Left ventricle myocardium inferior (tissue), 1 donor: Measurements from ENCODE around the gene VPS13A. TPM values are rescaled to one million over a fixed set of nuclear protein-coding genes. Genes with fewer than 3 reads are reported as not detected.
"Not testable (repeated sequence)": the region's sequence is repeated elsewhere in the genome, so short reads cannot be mapped to it uniquely, and the experiment has no call there.

Experiments used
- DNase-seq: peaks from one replicate; pipeline ENCODE4 v3.0.0-alpha.2; 2020
- H3K27ac ChIP-seq: fragments of 200-600 bp; replicated peaks from 2 replicates; pipeline ENCODE4 v1.8.0; 2021
- H3K27me3 ChIP-seq: fragments of 200-600 bp; 2 replicates; pipeline ENCODE4 v1.8.0; 2021; ENCODE audit warnings: low read depth
- H3K36me3 ChIP-seq: fragments of 200-600 bp; 2 replicates; pipeline ENCODE4 v1.8.0; 2021
- H3K4me1 ChIP-seq: fragments of 200-600 bp; 2 replicates; pipeline ENCODE4 v1.8.0; 2021
- H3K4me3 ChIP-seq: fragments of 200-600 bp; 2 replicates; pipeline ENCODE4 v1.8.0; 2021; ENCODE audit warnings: mild to moderate bottlenecking, moderate library complexity
- H3K9me3 ChIP-seq: fragments of 200-600 bp; replicated peaks from 2 replicates; pipeline ENCODE4 v1.8.0; 2021
- intact Hi-C: fragments of 100-400 bp; cut with micrococcal nuclease; formaldehyde crosslinking; loops from one replicate; pipeline ENCODE4 v1.11.0; 2022
- total RNA-seq: library from RNA; stranded (reverse); fragmentation: NEBNext Ultra II Directional; extraction: Animal tissue kit (Norgen Biotek cat#: 25700); gene quantifications from one replicate; pipeline ENCODE4 v1.2.1, GENCODE V29; 2021
- TF ChIP-seq, protein P1 (sequence below): fragments of 200-600 bp; IDR thresholded peaks from 2 replicates; pipeline ENCODE4 v1.8.0; 2021; ENCODE audit warnings: antibody characterized with exemption, mild to moderate bottlenecking, borderline replicate concordance
- donor health status: DM: no; HTN: yes; CAD: no; lungs with severe emphysema.

Gene VPS13A
- total RNA-seq, 1 donor from 2014 or later, result 32.5 TPM

DNA sequence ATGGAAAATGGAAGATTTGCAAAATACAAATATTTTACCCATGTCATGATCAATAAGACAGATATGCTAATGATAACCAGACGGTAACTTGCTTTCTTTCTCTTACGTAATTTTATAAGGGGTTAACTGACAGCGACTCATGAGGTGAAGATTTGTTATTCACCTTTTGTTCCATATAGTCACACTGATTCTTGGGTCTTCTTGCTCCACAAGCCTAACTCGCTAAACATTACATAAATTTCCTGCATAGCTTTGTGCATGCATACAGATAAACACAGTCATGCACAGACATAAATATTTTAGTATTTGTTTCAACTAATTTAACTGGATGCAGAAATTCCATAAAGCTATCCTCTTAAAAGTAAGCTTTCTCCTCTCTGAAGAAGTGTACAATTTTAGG lies 225.9 kb downstream of the VPS13A start:
- intact Hi-C loops, result no loop called here
- TF ChIP-seq, protein P1, sequence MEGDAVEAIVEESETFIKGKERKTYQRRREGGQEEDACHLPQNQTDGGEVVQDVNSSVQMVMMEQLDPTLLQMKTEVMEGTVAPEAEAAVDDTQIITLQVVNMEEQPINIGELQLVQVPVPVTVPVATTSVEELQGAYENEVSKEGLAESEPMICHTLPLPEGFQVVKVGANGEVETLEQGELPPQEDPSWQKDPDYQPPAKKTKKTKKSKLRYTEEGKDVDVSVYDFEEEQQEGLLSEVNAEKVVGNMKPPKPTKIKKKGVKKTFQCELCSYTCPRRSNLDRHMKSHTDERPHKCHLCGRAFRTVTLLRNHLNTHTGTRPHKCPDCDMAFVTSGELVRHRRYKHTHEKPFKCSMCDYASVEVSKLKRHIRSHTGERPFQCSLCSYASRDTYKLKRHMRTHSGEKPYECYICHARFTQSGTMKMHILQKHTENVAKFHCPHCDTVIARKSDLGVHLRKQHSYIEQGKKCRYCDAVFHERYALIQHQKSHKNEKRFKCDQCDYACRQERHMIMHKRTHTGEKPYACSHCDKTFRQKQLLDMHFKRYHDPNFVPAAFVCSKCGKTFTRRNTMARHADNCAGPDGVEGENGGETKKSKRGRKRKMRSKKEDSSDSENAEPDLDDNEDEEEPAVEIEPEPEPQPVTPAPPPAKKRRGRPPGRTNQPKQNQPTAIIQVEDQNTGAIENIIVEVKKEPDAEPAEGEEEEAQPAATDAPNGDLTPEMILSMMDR, result no peak
- no peaks in the 10 kb centered on the region for H3K4me1 ChIP-seq
- H3K4me3 ChIP-seq, result no peak overlapping the region
- H3K27ac ChIP-seq, result no peak overlapping the region
- no peak for DNase-seq
- no peaks in the 10 kb centered on the region for H3K9me3 ChIP-seq
- no peaks in the 10 kb centered on the region for H3K27me3 ChIP-seq
- H3K36me3 ChIP-seq, result peaks cover 40% of the 10 kb centered on the region

DNA sequence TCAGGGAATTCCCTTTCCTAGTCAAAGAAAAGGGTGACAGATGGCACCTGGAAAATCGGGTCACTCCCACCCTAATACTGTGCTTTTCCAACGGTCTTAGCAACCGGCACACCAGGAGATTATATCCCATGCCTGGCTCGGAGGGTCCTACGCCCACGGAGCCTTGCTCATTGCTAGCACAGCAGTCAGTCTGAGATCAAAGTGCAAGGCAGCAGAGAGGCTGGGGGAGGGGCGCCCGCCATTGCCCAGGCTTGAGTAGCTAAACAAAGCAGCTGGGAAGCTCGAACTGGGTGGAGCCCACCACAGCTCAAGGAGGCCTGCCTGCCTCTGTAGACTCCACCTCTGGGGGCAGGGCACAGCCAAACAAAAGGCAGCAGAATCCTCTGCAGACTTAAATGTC lies 231.2 kb downstream of the VPS13A start:
- H3K27ac ChIP-seq, H3K27me3 ChIP-seq, H3K4me1 ChIP-seq, H3K4me3 ChIP-seq, intact Hi-C loops, H3K9me3 ChIP-seq, DNase-seq: not testable (repeated sequence)
- peaks cover 47% of the 10 kb centered on the region for H3K36me3 ChIP-seq

DNA sequence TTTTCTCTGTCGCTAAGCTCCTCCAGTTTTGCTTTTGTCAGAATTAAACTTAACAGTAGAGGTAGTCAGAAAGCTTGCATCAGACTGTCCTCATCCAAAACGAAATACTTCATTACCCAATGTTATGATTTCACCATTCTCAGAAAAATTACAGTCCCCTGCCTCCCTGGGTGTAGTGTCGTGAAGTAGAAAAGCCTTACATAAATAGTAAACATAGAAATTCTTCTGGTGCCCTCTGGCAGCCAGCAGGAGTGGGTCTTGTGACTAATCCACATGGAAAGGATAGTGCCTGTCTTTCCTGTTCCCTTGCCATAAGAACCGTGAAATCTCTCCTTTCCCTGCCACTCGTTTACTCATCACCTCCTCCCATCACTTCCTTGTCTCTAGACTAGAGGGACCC lies 240.2 kb downstream of the VPS13A start:
- H3K27me3 ChIP-seq, result no peaks in the 10 kb centered on the region
- H3K27ac ChIP-seq, result no peak overlapping the region
- H3K9me3 ChIP-seq, result peaks cover 5% of the 10 kb centered on the region

DNA sequence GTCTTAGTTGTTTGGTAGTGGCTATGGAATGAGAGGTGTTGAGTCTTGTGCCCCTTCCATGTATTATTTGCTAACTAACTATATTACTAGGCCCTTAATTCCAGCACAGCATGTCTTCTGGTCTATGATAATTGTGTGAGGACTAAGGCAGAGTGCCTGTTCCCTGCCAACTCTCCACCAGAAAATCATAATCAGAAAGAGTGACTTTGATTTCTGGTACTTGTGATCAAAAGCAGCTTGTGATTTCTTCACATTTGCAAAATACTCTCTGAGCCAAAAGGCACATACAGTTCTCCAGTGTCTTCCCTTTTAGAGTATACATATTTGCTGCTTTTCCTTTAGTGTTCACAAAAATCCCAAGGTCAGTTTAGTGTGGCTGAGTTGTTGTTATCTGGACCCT lies 240.9 kb downstream of the VPS13A start:
- Histone ChIP-seq H3K27ac (no peak overlapping the region), H3K27me3 (no peaks in the 10 kb centered on the region), H3K4me3 (no peak overlapping the region), H3K9me3 (peaks cover 5% of the 10 kb centered on the region), H3K36me3 (no peaks in the 10 kb centered on the region), H3K4me1 (peaks cover 5% of the 10 kb centered on the region)
- DNase-seq, result no peak
- intact Hi-C loops, result no loop called here
- TF ChIP-seq, protein P1, result no peak

More for the DNA sequence above, 240.2 kb downstream of the VPS13A start:
- no peak overlapping the region for H3K4me3 ChIP-seq
- intact Hi-C loops, result no loop called here
- TF ChIP-seq, protein P1, result no peak
- peaks cover 5% of the 10 kb centered on the region for H3K4me1 ChIP-seq
- DNase-seq, result no peak
- H3K36me3 ChIP-seq, result no peaks in the 10 kb centered on the region

DNA sequence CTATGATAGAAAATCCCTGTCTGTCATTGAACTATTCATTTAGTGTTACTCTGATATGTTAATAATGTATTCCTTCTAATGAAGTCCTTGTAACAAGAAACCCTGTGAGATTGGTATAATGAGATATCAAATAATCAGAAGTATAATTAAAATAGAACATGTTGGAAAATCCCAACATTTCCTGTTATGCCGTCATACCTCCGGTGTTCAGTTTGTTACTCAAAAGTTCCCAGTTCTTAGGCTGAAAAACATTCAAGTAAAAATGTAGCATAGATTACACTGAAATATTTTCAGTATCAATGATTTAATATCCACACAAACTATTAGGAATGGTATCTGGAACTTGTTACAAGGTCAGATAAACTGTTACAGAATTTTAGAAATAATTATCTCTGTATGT lies 243.3 kb downstream of the VPS13A start:
- Histone ChIP-seq H3K4me1 (peaks cover 5% of the 10 kb centered on the region), H3K27ac (no peak overlapping the region), H3K27me3 (no peaks in the 10 kb centered on the region), H3K36me3 (peaks cover 9% of the 10 kb centered on the region), H3K4me3 (no peak overlapping the region), H3K9me3 (no peaks in the 10 kb centered on the region)
- intact Hi-C loops, result no loop called here
- TF ChIP-seq, protein P1, result no peak
- no peak for DNase-seq

DNA sequence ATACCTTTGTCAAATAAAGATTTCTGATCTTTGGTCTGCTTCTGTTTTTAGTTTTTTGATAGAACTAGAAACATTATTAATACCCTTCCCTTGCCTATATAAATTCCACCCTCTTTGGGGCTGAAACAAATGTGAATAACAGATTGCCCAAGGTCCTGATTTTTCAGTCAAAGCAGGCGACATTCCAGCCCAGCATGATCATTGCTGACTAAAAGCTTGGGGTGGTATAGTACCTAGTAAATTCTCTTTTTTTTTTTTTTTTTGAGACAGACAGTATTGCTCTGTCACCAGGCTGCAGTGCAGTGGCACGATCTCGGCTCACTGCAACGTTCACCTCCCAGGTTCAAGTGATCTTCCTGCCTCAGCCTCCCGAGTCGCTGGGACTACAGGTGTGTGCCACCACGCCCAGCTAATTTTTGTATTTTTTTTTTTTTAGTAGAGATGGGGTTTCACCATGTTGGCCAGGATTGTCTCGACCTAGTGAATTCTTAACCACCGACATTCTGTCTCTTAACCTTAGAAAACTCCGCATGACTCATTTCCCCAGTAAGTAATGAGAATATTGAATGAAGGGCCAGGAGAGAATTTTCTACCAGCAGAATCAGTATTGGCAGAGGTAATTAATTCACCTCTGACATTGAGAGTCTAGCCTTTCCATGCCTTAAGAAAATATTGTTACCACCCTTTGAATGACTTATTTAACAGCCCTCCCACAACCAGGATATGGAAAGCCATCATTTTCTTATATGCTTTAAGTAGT lies 244.4 kb downstream of the VPS13A start:
- peaks cover 9% of the 10 kb centered on the region for H3K36me3 ChIP-seq
- H3K9me3 ChIP-seq, result no peaks in the 10 kb centered on the region
- DNase-seq, result no peak
- peaks cover 5% of the 10 kb centered on the region for H3K4me1 ChIP-seq
- intact Hi-C loops, result no loop called here
- TF ChIP-seq, protein P1, result no peak
- no peak overlapping the region for H3K4me3 ChIP-seq
- H3K27me3 ChIP-seq, result no peaks in the 10 kb centered on the region
- no peak overlapping the region for H3K27ac ChIP-seq
